NOMO-1 treated with dmso at 0.1 percent for 144 hours (cell line): ENCODE measurements around the gene AMOTL1.

Source experiments
- DNase-seq: peaks from one replicate; lab custom pipeline; 2025; ENCODE audit not compliant: unreplicated experiment; lab: John Stamatoyannopoulos, UW

Gene AMOTL1

GRCh38 chr11:94854770-94855633, 86.8 kb downstream of the AMOTL1 start:
- DNase-seq, result no peak

GRCh38 chr11:94855666-94856065, 87.5 kb downstream of the AMOTL1 start:
- DNase-seq, result no peak

- DNase-seq, result no peak
Observed at GRCh38 chr11:94856443-94856842, 88.3 kb downstream of the AMOTL1 start.

- no peak for DNase-seq
Observed at GRCh38 chr11:94857337-94857736, 89.2 kb downstream of the AMOTL1 start.

- no peak for DNase-seq
Observed at GRCh38 chr11:94858012-94858705, 90.0 kb downstream of the AMOTL1 start.

GRCh38 chr11:94860333-94860732, 92.2 kb downstream of the AMOTL1 start:
- no peak for DNase-seq

GRCh38 chr11:94861306-94861845, 93.2 kb downstream of the AMOTL1 start:
- no peak for DNase-seq

- DNase-seq, result no peak
Observed at GRCh38 chr11:94862926-94863880, 95.0 kb downstream of the AMOTL1 start.

- no peak for DNase-seq
Observed at GRCh38 chr11:94864506-94865045, 96.4 kb downstream of the AMOTL1 start.

- DNase-seq, result no peak
Observed at GRCh38 chr11:94866231-94866822, 98.2 kb downstream of the AMOTL1 start.

- DNase-seq, result no peak
Observed at GRCh38 chr11:94866936-94867795, 99.0 kb downstream of the AMOTL1 start.

GRCh38 chr11:94868468-94868867, 100.3 kb downstream of the AMOTL1 start:
- no peak for DNase-seq

GRCh38 chr11:94869186-94869585, 101.0 kb downstream of the AMOTL1 start:
- DNase-seq, result no peak

GRCh38 chr11:94870422-94870821, 102.3 kb downstream of the AMOTL1 start:
- no peak for DNase-seq

- DNase-seq, result no peak
Observed at GRCh38 chr11:94871491-94872185, 103.5 kb downstream of the AMOTL1 start.

- no peak for DNase-seq
Observed at GRCh38 chr11:94873916-94874540, 105.9 kb downstream of the AMOTL1 start.

GRCh38 chr11:94876222-94876621, 108.1 kb downstream of the AMOTL1 start:
- DNase-seq, result no peak
